ENCODE data around the gene HECTD4.
"Not testable (repeated sequence)": the region's sequence is repeated elsewhere in the genome, so short reads cannot be mapped to it uniquely, and the experiment has no call there.

The HECTD4 gene

GRCh38 chr12:112172556-112173324 lies 209.5 kb downstream of the HECTD4 start:
- FAIRE-seq = no peak

- FAIRE-seq = no peak
Measured at GRCh38 chr12:112170971-112171596, 211.1 kb downstream of the HECTD4 start.

- FAIRE-seq = no peak
Measured at GRCh38 chr12:112170376-112170775, 211.9 kb downstream of the HECTD4 start.

GRCh38 chr12:112169966-112170365 lies 212.3 kb downstream of the HECTD4 start:
- no peak for FAIRE-seq

GRCh38 chr12:112169161-112169872 lies 212.9 kb downstream of the HECTD4 start:
- no peak for FAIRE-seq

GRCh38 chr12:112168561-112168971 lies 213.7 kb downstream of the HECTD4 start:
- FAIRE-seq = no peak

- no peak for FAIRE-seq
Measured at GRCh38 chr12:112167718-112168525, 214.3 kb downstream of the HECTD4 start.

GRCh38 chr12:112167031-112167461 lies 215.2 kb downstream of the HECTD4 start:
- FAIRE-seq = no peak

GRCh38 chr12:112166051-112167015 lies 215.9 kb downstream of the HECTD4 start:
- FAIRE-seq = no peak

GRCh38 chr12:112165624-112166023 lies 216.6 kb downstream of the HECTD4 start:
- FAIRE-seq = no peak

- FAIRE-seq = no peak
Measured at GRCh38 chr12:112164011-112164660, 218.1 kb downstream of the HECTD4 start.

GRCh38 chr12:112163471-112163991 lies 218.7 kb downstream of the HECTD4 start:
- FAIRE-seq = no peak

GRCh38 chr12:112163056-112163455 lies 219.2 kb downstream of the HECTD4 start:
- no peak for FAIRE-seq

- no peak for FAIRE-seq
Measured at GRCh38 chr12:112162241-112162790, 219.9 kb downstream of the HECTD4 start.

GRCh38 chr12:112161711-112162110 lies 220.5 kb downstream of the HECTD4 start:
- FAIRE-seq = no peak

GRCh38 chr12:112160611-112161010 lies 221.6 kb downstream of the HECTD4 start:
- FAIRE-seq = no peak

- no peak for FAIRE-seq
Measured at GRCh38 chr12:112159146-112159541, 223.1 kb downstream of the HECTD4 start.

GRCh38 chr12:112158461-112159145 lies 223.6 kb downstream of the HECTD4 start:
- not testable (repeated sequence) for FAIRE-seq

- no peak for FAIRE-seq
Measured at GRCh38 chr12:112153893-112154219, 228.4 kb downstream of the HECTD4 start.
